22Rv1 (cell line): ENCODE measurements around the gene ZC3H13.

ENCODE experiments used
- CTCF ChIP-seq: fragments of 450-650 bp; IDR thresholded peaks from 2 replicates; pipeline ENCODE4 v1.5.1; 2017; ENCODE audit warnings: mild to moderate bottlenecking
- ZFX ChIP-seq: fragments of 450-650 bp; IDR thresholded peaks from 2 replicates; pipeline ENCODE4 v1.6.1; 2017; ENCODE audit warnings: antibody characterized with exemption, borderline replicate concordance

- TF ChIP-seq CTCF, result no peak
- no peak for TF ChIP-seq ZFX
Measured at GRCh38 chr13:46094478-46094877, 41.9 kb upstream of the ZC3H13 start.
